ENCODE measurements around the gene MDP1.

- TF ChIP-seq, protein P1, sequence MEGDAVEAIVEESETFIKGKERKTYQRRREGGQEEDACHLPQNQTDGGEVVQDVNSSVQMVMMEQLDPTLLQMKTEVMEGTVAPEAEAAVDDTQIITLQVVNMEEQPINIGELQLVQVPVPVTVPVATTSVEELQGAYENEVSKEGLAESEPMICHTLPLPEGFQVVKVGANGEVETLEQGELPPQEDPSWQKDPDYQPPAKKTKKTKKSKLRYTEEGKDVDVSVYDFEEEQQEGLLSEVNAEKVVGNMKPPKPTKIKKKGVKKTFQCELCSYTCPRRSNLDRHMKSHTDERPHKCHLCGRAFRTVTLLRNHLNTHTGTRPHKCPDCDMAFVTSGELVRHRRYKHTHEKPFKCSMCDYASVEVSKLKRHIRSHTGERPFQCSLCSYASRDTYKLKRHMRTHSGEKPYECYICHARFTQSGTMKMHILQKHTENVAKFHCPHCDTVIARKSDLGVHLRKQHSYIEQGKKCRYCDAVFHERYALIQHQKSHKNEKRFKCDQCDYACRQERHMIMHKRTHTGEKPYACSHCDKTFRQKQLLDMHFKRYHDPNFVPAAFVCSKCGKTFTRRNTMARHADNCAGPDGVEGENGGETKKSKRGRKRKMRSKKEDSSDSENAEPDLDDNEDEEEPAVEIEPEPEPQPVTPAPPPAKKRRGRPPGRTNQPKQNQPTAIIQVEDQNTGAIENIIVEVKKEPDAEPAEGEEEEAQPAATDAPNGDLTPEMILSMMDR (IDR thresholded peaks at IDR 0.05; ENCODE audit: low read depth, low read length): no peak
- TF ChIP-seq MAX (IDR thresholded peaks at IDR 0.05; ENCODE audit: low read depth, low read length) (no peak), MYC (IDR thresholded peaks at IDR 0.05; ENCODE audit: low read depth, low read length) (no peak)
Observed at GRCh38 chr14:24255438-24255837, 39.6 kb upstream of the MDP1 start.

Data from NB4 (cell line).